ENCODE data around the gene KRT2. TPM values are rescaled to one million over a fixed set of nuclear protein-coding genes. Genes with fewer than 3 reads are reported as not detected.

KRT2 gene
- total and polyA plus RNA-seq, 2 of the 4 experiments (the other 2 are of a cell fraction): not detected

DNA sequence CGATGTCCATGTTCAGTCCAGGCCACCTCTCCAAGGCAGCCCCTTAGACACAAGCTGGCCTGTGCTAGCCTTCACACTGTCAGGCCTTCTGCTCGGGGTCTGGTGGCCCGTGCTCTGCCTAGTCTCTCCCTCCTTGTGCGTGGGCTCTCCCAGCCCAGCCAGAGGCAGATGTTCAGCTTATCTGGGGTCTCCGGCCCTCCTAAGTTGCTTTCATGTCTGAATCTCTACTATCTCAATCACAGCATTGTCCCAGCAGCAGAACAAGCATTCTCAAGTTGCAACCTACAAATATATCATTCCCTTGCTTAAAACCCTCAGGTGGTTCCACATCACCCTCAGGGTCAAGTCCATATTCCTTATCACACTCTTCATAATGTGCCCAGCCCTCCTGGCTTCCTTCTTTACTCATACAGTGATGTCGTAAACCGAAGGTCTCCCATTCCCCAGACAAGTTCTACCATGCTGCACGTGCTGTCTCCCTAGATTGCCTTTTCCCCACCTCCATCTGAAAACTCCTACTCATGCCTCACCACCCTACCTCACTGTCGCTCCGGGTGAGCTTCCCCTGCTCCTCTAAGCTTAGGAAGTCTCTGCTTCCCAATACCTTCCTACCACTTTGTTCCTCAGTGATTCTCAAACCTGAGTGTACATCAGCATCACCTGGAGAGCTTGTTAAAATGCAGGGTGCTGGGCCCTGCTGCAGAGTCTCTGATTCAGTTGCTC is 35.2 kb downstream of the KRT2 start:
- H3K27ac ChIP-seq (ENCODE audit: insufficient read depth, low read length): no peak overlapping the region
- no peak overlapping the region for H4K91ac ChIP-seq (ENCODE audit: insufficient read depth, low read depth, low read length)
- H2BK15ac ChIP-seq (ENCODE audit: low read depth, low read length): no peak overlapping the region
- ATAC-seq (ENCODE audit: low read depth): no peak
- DNase-seq: no peak
- H2BK5ac ChIP-seq (ENCODE audit: low read depth, low read length, poor library complexity, severe bottlenecking): no peak overlapping the region
- no peak overlapping the region for H3K4ac ChIP-seq (ENCODE audit: low read depth, low read length)
- H2AFZ ChIP-seq (replicated peaks; ENCODE audit: low read length, poor library complexity): no peak overlapping the region
- no peak overlapping the region for H3K18ac ChIP-seq (ENCODE audit: low read depth, low read length)
- TF ChIP-seq CHD1 (IDR thresholded peaks at IDR 0.05; ENCODE audit: low read depth, low read length) (no peak), MXI1 (IDR thresholded peaks at IDR 0.05; ENCODE audit: borderline replicate concordance, low read depth, low read length) (no peak), CTCF (conservative IDR thresholded peaks at IDR 0.05; ENCODE audit: low read depth, low read length) (no peak), CEBPB (IDR thresholded peaks at IDR 0.05; ENCODE audit: low read depth, low read length) (no peak), RCOR1 (IDR thresholded peaks at IDR 0.05; ENCODE audit: insufficient replicate concordance, low read length) (no peak), POLR2A (IDR thresholded peaks at IDR 0.05; ENCODE audit: low read depth, low read length) (no peak), RFX5 (IDR thresholded peaks at IDR 0.05; ENCODE audit: low read depth, low read length) (no peak), MAZ (IDR thresholded peaks at IDR 0.05; ENCODE audit: borderline replicate concordance, low read depth, low read length) (no peak), SMC3 (IDR thresholded peaks at IDR 0.05; ENCODE audit: low read depth, low read length) (no peak), USF2 (IDR thresholded peaks at IDR 0.05; ENCODE audit: low read depth, low read length) (no peak), NFE2L2 (IDR thresholded peaks at IDR 0.05; ENCODE audit: low read depth, low read length) (no peak), MAFK (IDR thresholded peaks at IDR 0.05; ENCODE audit: low read depth, low read length) (no peak), RAD21 (IDR thresholded peaks at IDR 0.05; ENCODE audit: low read length) (no peak)
- no peak overlapping the region for H3K4me2 ChIP-seq (ENCODE audit: low read depth, low read length)
- no peak overlapping the region for H3K14ac ChIP-seq (replicated peaks; ENCODE audit: low read depth, low read length)
- H2AK9ac ChIP-seq (replicated peaks; ENCODE audit: low read depth, low read length, poor library complexity): no peak overlapping the region
- 41% methylated on average over 8 of the region's 10 CpGs; no CpG with 5 or more reads in 1 of the 2 experiments for WGBS, 2 experiments (ENCODE audit: extremely low coverage in 2 of 2, insufficient read length in 1 of 2)
- H4K20me1 ChIP-seq (ENCODE audit: insufficient read depth, low read length): no peaks in the 10 kb centered on the region
- H3K9ac ChIP-seq (ENCODE audit: low read depth, low read length): no peak overlapping the region
- peaks cover 22% of the 10 kb centered on the region for H3K27me3 ChIP-seq (ENCODE audit: control insufficient read depth, insufficient read depth, low read length)
- H3K79me1 ChIP-seq (ENCODE audit: low read depth in 1 of 2, low read length in 2 of 2): no peaks in the 10 kb centered on the region
- in situ Hi-C loops (cut with MboI; ENCODE audit: low sequenced_read_pairs) (no loop called here), intact Hi-C loops (cut with micrococcal nuclease) (no loop called here), dilution Hi-C loops (cut with HindIII; ENCODE audit: low sequenced_read_pairs, unreplicated experiment) (no loop called here)
- H3K9me1 ChIP-seq (ENCODE audit: insufficient read depth, low read length): no peaks in the 10 kb centered on the region
- H3K9me3 ChIP-seq (ENCODE audit: control insufficient read depth, insufficient read depth, low read length): no peaks in the 10 kb centered on the region
- ChIA-PET CTCF (no interaction called here), POLR2A (ENCODE audit: unreplicated experiment) (no interaction called here)
- H2BK20ac ChIP-seq (ENCODE audit: low read depth, low read length): no peak overlapping the region
- no peak overlapping the region for H3K4me3 ChIP-seq (ENCODE audit: insufficient read depth, low read depth, low read length)
- H4K5ac ChIP-seq (ENCODE audit: low read depth, low read length): no peak overlapping the region
- no peak overlapping the region for H4K8ac ChIP-seq (ENCODE audit: low read depth in 2 of 2, low read length in 2 of 2)
- no peak overlapping the region for H2BK120ac ChIP-seq (ENCODE audit: low read depth, low read length)
- no peaks in the 10 kb centered on the region for H3K36me3 ChIP-seq (ENCODE audit: control insufficient read depth, insufficient read depth, low read length)
- BruUV-seq (replicated peaks): no TSS peak
- H3K4me1 ChIP-seq (ENCODE audit: control insufficient read depth, insufficient read depth, low read length): no peaks in the 10 kb centered on the region
- no peak overlapping the region for H3K56ac ChIP-seq (ENCODE audit: extremely low read depth, insufficient read depth, low read length)
- no peak overlapping the region for H2AK5ac ChIP-seq (ENCODE audit: low read depth, low read length)
- H3K23ac ChIP-seq (ENCODE audit: low read depth, low read length): no peak overlapping the region

All from IMR-90 (cell line).